Measurements from ENCODE around the gene LRRC49. TPM values are rescaled to one million over a fixed set of nuclear protein-coding genes. Genes with fewer than 3 reads are reported as not detected.
A peak's percentile ranks its signal among the peaks of the same experiment; 100 is the strongest.
"Not testable (repeated sequence)": the region's sequence is repeated elsewhere in the genome, so short reads cannot be mapped to it uniquely, and the experiment has no call there.

LRRC49 gene
- total RNA-seq, 1 donor from 2014 or later, result 86.6 TPM

- intact Hi-C loops (cut with micrococcal nuclease), result no loop called here
- no peak for TF ChIP-seq CTCF (IDR thresholded peaks at IDR 0.05; ENCODE audit: borderline replicate concordance)
- no peak for DNase-seq
- no peaks in the 10 kb centered on the region for H3K36me3 ChIP-seq
- H3K4me1 ChIP-seq, result peaks cover 36% of the 10 kb centered on the region
- no peaks in the 10 kb centered on the region for H3K9me3 ChIP-seq (replicated peaks)
- H3K27me3 ChIP-seq (ENCODE audit: low read depth), result no peaks in the 10 kb centered on the region
- no peak overlapping the region for H3K4me3 ChIP-seq
- peak overlapping the region; percentile 76 for H3K27ac ChIP-seq (replicated peaks)
These were observed 29.0 kb upstream of the LRRC49 start for GRCh38 chr15:70863450-70864218.

- no peak for TF ChIP-seq CTCF (IDR thresholded peaks at IDR 0.05; ENCODE audit: borderline replicate concordance)
- Histone ChIP-seq H3K27me3 (ENCODE audit: low read depth) (no peaks in the 10 kb centered on the region), H3K27ac (replicated peaks) (peak overlapping the region; percentile 81), H3K9me3 (replicated peaks) (no peaks in the 10 kb centered on the region), H3K36me3 (no peaks in the 10 kb centered on the region), H3K4me1 (peaks cover 52% of the 10 kb centered on the region), H3K4me3 (no peak overlapping the region)
- intact Hi-C loops (cut with micrococcal nuclease), result no loop called here
- no peak for DNase-seq
These were observed 25.5 kb upstream of the LRRC49 start for GRCh38 chr15:70866982-70867641.

GRCh38 chr15:70867911-70868467 is 24.6 kb upstream of the LRRC49 start:
- TF ChIP-seq CTCF (IDR thresholded peaks at IDR 0.05; ENCODE audit: borderline replicate concordance), result no peak
- no peak overlapping the region for H3K4me3 ChIP-seq
- H3K27me3 ChIP-seq (ENCODE audit: low read depth), result no peaks in the 10 kb centered on the region
- no peak for DNase-seq
- H3K9me3 ChIP-seq (replicated peaks), result no peaks in the 10 kb centered on the region
- peak overlapping the region; percentile 81 for H3K27ac ChIP-seq (replicated peaks)
- intact Hi-C loops (cut with micrococcal nuclease), result no loop called here
- H3K36me3 ChIP-seq, result no peaks in the 10 kb centered on the region
- H3K4me1 ChIP-seq, result peaks cover 47% of the 10 kb centered on the region

GRCh38 chr15:70869346-70869745 is 23.3 kb upstream of the LRRC49 start:
- no peaks in the 10 kb centered on the region for H3K36me3 ChIP-seq
- no peak for DNase-seq
- H3K4me1 ChIP-seq, result peaks cover 40% of the 10 kb centered on the region
- H3K27ac ChIP-seq (replicated peaks), result peak overlapping the region; percentile 81
- intact Hi-C loops (cut with micrococcal nuclease), result no loop called here
- TF ChIP-seq CTCF (IDR thresholded peaks at IDR 0.05; ENCODE audit: borderline replicate concordance), result no peak
- H3K9me3 ChIP-seq (replicated peaks), result no peaks in the 10 kb centered on the region
- no peaks in the 10 kb centered on the region for H3K27me3 ChIP-seq (ENCODE audit: low read depth)
- H3K4me3 ChIP-seq, result no peak overlapping the region

GRCh38 chr15:70870051-70870450 is 22.6 kb upstream of the LRRC49 start:
- no peaks in the 10 kb centered on the region for H3K9me3 ChIP-seq (replicated peaks)
- H3K27ac ChIP-seq (replicated peaks), result peak overlapping the region; percentile 81
- H3K4me3 ChIP-seq, result no peak overlapping the region
- no peak for DNase-seq
- H3K27me3 ChIP-seq (ENCODE audit: low read depth), result no peaks in the 10 kb centered on the region
- no peaks in the 10 kb centered on the region for H3K36me3 ChIP-seq
- H3K4me1 ChIP-seq, result peaks cover 35% of the 10 kb centered on the region
- TF ChIP-seq CTCF (IDR thresholded peaks at IDR 0.05; ENCODE audit: borderline replicate concordance), result no peak
- intact Hi-C loops (cut with micrococcal nuclease), result no loop called here

GRCh38 chr15:70871490-70871889 is 21.1 kb upstream of the LRRC49 start:
- peaks cover 35% of the 10 kb centered on the region for H3K4me1 ChIP-seq
- H3K9me3 ChIP-seq (replicated peaks); H3K4me3 ChIP-seq; H3K36me3 ChIP-seq; H3K27me3 ChIP-seq (ENCODE audit: low read depth); H3K27ac ChIP-seq (replicated peaks); intact Hi-C loops (cut with micrococcal nuclease); DNase-seq: not testable (repeated sequence)

All from left ventricle myocardium inferior (tissue), 1 donor.